HCT116 (cell line): ENCODE data around the gene PARP8. TPM values are rescaled to one million over a fixed set of nuclear protein-coding genes. Genes with fewer than 3 reads are reported as not detected.

Experiments used
- ATAC-seq: fragments of 200-7000 bp; cut with Tn5 transposase; 2 replicates; pipeline ENCODE4 v1.9.1; 2020; ENCODE audit warnings: mild to moderate bottlenecking, moderate library complexity
- BruUV-seq: library from RNA; stranded (reverse); fragments of 400-500 nt; replicated peaks from 2 replicates; lab custom pipeline; 2021; lab: Mats Ljungman, UMichigan
- CTCF ChIA-PET: fragments of 300-600 bp; sonication (Branson Sonifier 250); formaldehyde crosslinking; loops from one replicate; lab custom pipeline; 2021; ENCODE audit warnings: antibody characterized with exemption; lab: Charles Lee
- POLR2A ChIA-PET: fragments of 300-600, 350-600 bp; sonication (Branson Sonifier 250); formaldehyde crosslinking; loops from one replicate; lab custom pipeline; 2021; ENCODE audit warnings: antibody characterized with exemption; lab: Charles Lee
- RAD21 ChIA-PET, 2 experiments: fragments of 300-600 bp; sonication (Branson Sonifier 250); formaldehyde crosslinking; loops; one replicate each; lab custom pipeline; 2023; ENCODE audit warnings: low total read pairs in 2 of 2; ENCODE audit not compliant: uncharacterized antibody in 2 of 2, unreplicated experiment in 2 of 2, low non-redundant PET in 1 of 2; lab: Charles Lee
- DNase-seq: peaks from one replicate; pipeline ENCODE4 v3.0.0-alpha.2; 2010; ENCODE audit warnings: low read depth, low spot score
- H2AFZ ChIP-seq: fragments of 200-600 bp; shearing (Covaris generic), sonication (generic); 2 replicates; pipeline ENCODE4 v1.6.1; 2017; ENCODE audit warnings: low read depth, mixed run types, mixed read lengths, antibody characterized with exemption, low read length; ENCODE audit not compliant: poor library complexity, severe bottlenecking
- H3K27ac ChIP-seq: 2 replicates; pipeline ENCODE4 v1.5.1; 2012; ENCODE audit warnings: low read depth, low read length
- H3K27me3 ChIP-seq: fragments of 200-600 bp; sonication (generic); 2 replicates; pipeline ENCODE4 v1.6.1; 2016; ENCODE audit warnings: mixed run types, low read length, mixed read lengths; ENCODE audit not compliant: insufficient read depth
- H3K36me3 ChIP-seq, 2 experiments: fragments of 200-500 bp in 1 of 2; fragments of 200-600 bp in 1 of 2; sonication (Bioruptor generic) in 1 of 2; sonication (generic) in 1 of 2; 2 replicates each; pipeline versions ENCODE4 v1.5.1 to v1.6.1; 2014 to 2016; ENCODE audit warnings: low read length in 2 of 2, inconsistent platforms in 1 of 2, mixed read lengths in 1 of 2, mixed run types in 1 of 2; ENCODE audit not compliant: insufficient read depth in 2 of 2, control insufficient read depth in 1 of 2
- H3K4me1 ChIP-seq, 2 experiments: fragments of 200-600 bp in 1 of 2; sonication (generic) in 1 of 2; 2 replicates each; pipeline versions ENCODE4 v1.5.1 to v1.6.1; 2012 to 2017; ENCODE audit warnings: low read length in 2 of 2, inconsistent platforms in 1 of 2, mild to moderate bottlenecking in 1 of 2, mixed read lengths in 1 of 2, mixed run types in 1 of 2, moderate library complexity in 1 of 2; ENCODE audit not compliant: insufficient read depth in 2 of 2, control insufficient read depth in 1 of 2
- H3K4me2 ChIP-seq: fragments of 200-600 bp; sonication (generic); 2 replicates; pipeline ENCODE4 v1.6.1; 2017; ENCODE audit warnings: mixed run types, low read length, mixed read lengths
- H3K4me3 ChIP-seq, 2 experiments: fragments of 200-600 bp in 1 of 2; sonication (generic) in 1 of 2; replicated peaks in 1 of 2; 2 replicates each; pipeline ENCODE4 v1.5.1; 2011 to 2016; ENCODE audit warnings: low read length in 2 of 2, control low read depth in 1 of 2, low read depth in 1 of 2, mild to moderate bottlenecking in 1 of 2, mixed read lengths in 1 of 2, mixed run types in 1 of 2
- H3K79me2 ChIP-seq: fragments of 200-600 bp; sonication (generic); 2 replicates; pipeline ENCODE4 v1.6.1; 2017; ENCODE audit warnings: mild to moderate bottlenecking, mixed run types, low read length, moderate library complexity, mixed read lengths; ENCODE audit not compliant: insufficient read depth
- H3K9ac ChIP-seq: fragments of 200-600 bp; sonication (generic); 2 replicates; pipeline ENCODE4 v1.6.1; 2016; ENCODE audit warnings: low read length, mixed read lengths
- H3K9me2 ChIP-seq: fragments of 200-600 bp; sonication (generic), shearing (Covaris generic); 2 replicates; pipeline ENCODE4 v1.6.1; 2017; ENCODE audit warnings: mixed run types, mild to moderate bottlenecking, moderate library complexity; ENCODE audit not compliant: insufficient read depth
- H3K9me3 ChIP-seq, 2 experiments: fragments of 200-500 bp in 1 of 2; fragments of 200-600 bp in 1 of 2; sonication (Bioruptor generic) in 1 of 2; sonication (generic) in 1 of 2; 2 replicates each; pipeline ENCODE4 v1.6.1; 2014 to 2017; ENCODE audit warnings: low read length in 2 of 2, mixed read lengths in 2 of 2, inconsistent platforms in 1 of 2, low read depth in 1 of 2, mild to moderate bottlenecking in 1 of 2, mixed run types in 1 of 2, moderate library complexity in 1 of 2; ENCODE audit not compliant: control insufficient read depth in 1 of 2, insufficient read depth in 1 of 2
- H4K20me1 ChIP-seq: fragments of 200-600 bp; sonication (generic), shearing (Covaris generic); 2 replicates; pipeline ENCODE4 v1.6.1; 2017; ENCODE audit warnings: mixed run types, mild to moderate bottlenecking, moderate library complexity; ENCODE audit not compliant: insufficient read depth
- CBX3 ChIP-seq: IDR thresholded peaks from 2 replicates; pipeline ENCODE4 v1.6.1; 2012; ENCODE audit warnings: low read depth
- CEBPB ChIP-seq: IDR thresholded peaks from 2 replicates; pipeline ENCODE4 v1.6.1; 2012; ENCODE audit warnings: low read depth
- EGR1 ChIP-seq: IDR thresholded peaks from 2 replicates; pipeline ENCODE4 v1.6.1; 2012; ENCODE audit warnings: low read depth
- ELF1 ChIP-seq: IDR thresholded peaks from 2 replicates; pipeline ENCODE4 v1.6.1; 2012; ENCODE audit warnings: low read depth, borderline replicate concordance
- EZH2phosphoT487 ChIP-seq: fragments of 200-600 bp; IDR thresholded peaks from 2 replicates; pipeline ENCODE4 v1.6.1; 2018; ENCODE audit warnings: antibody characterized with exemption, borderline replicate concordance
- FOSL1 ChIP-seq: IDR thresholded peaks from 2 replicates; pipeline ENCODE4 v1.6.1; 2012; ENCODE audit warnings: low read depth
- JUND ChIP-seq: IDR thresholded peaks from 2 replicates; pipeline ENCODE4 v1.6.1; 2012
- POLR2A ChIP-seq: IDR thresholded peaks from 2 replicates; pipeline ENCODE4 v1.7.0; 2011; ENCODE audit warnings: borderline replicate concordance; ENCODE audit not compliant: insufficient read depth, insufficient read length; ENCODE audit errors: extremely low read depth
- POLR2AphosphoS5 ChIP-seq: IDR thresholded peaks from 2 replicates; pipeline ENCODE4 v1.6.1; 2011; ENCODE audit warnings: mild to moderate bottlenecking, low read depth, low read length, moderate library complexity
- SIN3A ChIP-seq: IDR thresholded peaks from 2 replicates; pipeline ENCODE4 v1.6.1; 2012; ENCODE audit warnings: low read depth
- SRF ChIP-seq: IDR thresholded peaks from 2 replicates; pipeline ENCODE4 v1.6.1; 2012; ENCODE audit warnings: low read depth
- TCF7L2 ChIP-seq: IDR thresholded peaks from 2 replicates; pipeline ENCODE4 v1.7.0; 2011; ENCODE audit warnings: borderline replicate concordance, inconsistent platforms; ENCODE audit not compliant: insufficient read depth, insufficient read length; ENCODE audit errors: extremely low read depth
- intact Hi-C: fragments of 100-400 bp; cut with micrococcal nuclease; formaldehyde crosslinking; loops from 2 replicates; pipeline ENCODE4 v1.10.0; 2022
- total RNA-seq: library from RNA; stranded (reverse); gene quantifications from one replicate; pipeline ENCODE4 v1.2.1, GENCODE V29; 2021; ENCODE audit not compliant: unreplicated experiment
- TF ChIP-seq, protein P1 (sequence below): IDR thresholded peaks from 2 replicates; pipeline ENCODE4 v1.6.1; 2011; ENCODE audit warnings: mild to moderate bottlenecking, low read length, moderate library complexity; ENCODE audit not compliant: insufficient replicate concordance; ENCODE audit errors: extremely low read depth
- TF ChIP-seq, protein P2 (sequence below): IDR thresholded peaks from 2 replicates; pipeline ENCODE4 v1.6.1; 2012; ENCODE audit warnings: low read depth
- TF ChIP-seq, protein P3 (sequence below): IDR thresholded peaks from 2 replicates; pipeline ENCODE4 v1.6.1; 2012

Gene PARP8
- total RNA-seq, 1 experiment from 2014 or later: 19.0 TPM

DNA sequence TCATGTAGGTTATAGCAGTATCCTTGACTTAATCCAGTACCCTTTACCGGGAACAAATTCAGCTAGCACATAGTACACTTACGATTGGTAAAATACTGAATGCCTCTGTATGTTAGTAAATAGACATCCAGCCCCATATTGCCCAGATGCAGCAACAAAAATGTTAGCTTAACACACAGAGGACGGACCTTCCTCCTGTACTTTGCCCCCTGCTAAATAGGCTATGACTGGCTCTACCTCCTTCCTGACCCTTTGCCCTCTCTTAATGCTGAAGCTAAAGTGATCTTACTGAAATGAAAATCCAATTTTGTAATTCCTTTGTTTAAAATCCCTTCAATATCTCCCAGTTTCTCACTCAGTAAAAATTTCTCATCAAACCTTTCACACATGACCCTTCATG, 183.1 kb downstream of the PARP8 start:
- ATAC-seq: no peak
- CTCF ChIA-PET: no interaction called here

More for the DNA sequence above, 183.1 kb downstream of the PARP8 start:
- Histone ChIP-seq H3K79me2 (no peaks in the 10 kb centered on the region), H3K9me2 (no peaks in the 10 kb centered on the region), H4K20me1 (no peaks in the 10 kb centered on the region), H3K4me2 (no peak overlapping the region), H3K9me3 (no peaks in the 10 kb centered on the region), H2AFZ (no peak overlapping the region), H3K27ac (no peak overlapping the region), H3K4me1 (no peaks in the 10 kb centered on the region), H3K9ac (no peak overlapping the region), H3K36me3 (no peaks in the 10 kb centered on the region), H3K27me3 (no peaks in the 10 kb centered on the region), H3K4me3 (no peak overlapping the region)
- no TSS peak for BruUV-seq
- ChIA-PET RAD21 (no interaction called here), POLR2A (no interaction called here)
- intact Hi-C loops: no loop called here
- no peak for DNase-seq
- no peak for TF ChIP-seq FOSL1
- TF ChIP-seq, protein P1, sequence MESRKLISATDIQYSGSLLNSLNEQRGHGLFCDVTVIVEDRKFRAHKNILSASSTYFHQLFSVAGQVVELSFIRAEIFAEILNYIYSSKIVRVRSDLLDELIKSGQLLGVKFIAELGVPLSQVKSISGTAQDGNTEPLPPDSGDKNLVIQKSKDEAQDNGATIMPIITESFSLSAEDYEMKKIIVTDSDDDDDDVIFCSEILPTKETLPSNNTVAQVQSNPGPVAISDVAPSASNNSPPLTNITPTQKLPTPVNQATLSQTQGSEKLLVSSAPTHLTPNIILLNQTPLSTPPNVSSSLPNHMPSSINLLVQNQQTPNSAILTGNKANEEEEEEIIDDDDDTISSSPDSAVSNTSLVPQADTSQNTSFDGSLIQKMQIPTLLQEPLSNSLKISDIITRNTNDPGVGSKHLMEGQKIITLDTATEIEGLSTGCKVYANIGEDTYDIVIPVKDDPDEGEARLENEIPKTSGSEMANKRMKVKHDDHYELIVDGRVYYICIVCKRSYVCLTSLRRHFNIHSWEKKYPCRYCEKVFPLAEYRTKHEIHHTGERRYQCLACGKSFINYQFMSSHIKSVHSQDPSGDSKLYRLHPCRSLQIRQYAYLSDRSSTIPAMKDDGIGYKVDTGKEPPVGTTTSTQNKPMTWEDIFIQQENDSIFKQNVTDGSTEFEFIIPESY: no peak
- TF ChIP-seq, protein P2, sequence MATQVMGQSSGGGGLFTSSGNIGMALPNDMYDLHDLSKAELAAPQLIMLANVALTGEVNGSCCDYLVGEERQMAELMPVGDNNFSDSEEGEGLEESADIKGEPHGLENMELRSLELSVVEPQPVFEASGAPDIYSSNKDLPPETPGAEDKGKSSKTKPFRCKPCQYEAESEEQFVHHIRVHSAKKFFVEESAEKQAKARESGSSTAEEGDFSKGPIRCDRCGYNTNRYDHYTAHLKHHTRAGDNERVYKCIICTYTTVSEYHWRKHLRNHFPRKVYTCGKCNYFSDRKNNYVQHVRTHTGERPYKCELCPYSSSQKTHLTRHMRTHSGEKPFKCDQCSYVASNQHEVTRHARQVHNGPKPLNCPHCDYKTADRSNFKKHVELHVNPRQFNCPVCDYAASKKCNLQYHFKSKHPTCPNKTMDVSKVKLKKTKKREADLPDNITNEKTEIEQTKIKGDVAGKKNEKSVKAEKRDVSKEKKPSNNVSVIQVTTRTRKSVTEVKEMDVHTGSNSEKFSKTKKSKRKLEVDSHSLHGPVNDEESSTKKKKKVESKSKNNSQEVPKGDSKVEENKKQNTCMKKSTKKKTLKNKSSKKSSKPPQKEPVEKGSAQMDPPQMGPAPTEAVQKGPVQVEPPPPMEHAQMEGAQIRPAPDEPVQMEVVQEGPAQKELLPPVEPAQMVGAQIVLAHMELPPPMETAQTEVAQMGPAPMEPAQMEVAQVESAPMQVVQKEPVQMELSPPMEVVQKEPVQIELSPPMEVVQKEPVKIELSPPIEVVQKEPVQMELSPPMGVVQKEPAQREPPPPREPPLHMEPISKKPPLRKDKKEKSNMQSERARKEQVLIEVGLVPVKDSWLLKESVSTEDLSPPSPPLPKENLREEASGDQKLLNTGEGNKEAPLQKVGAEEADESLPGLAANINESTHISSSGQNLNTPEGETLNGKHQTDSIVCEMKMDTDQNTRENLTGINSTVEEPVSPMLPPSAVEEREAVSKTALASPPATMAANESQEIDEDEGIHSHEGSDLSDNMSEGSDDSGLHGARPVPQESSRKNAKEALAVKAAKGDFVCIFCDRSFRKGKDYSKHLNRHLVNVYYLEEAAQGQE: no peak
- TF ChIP-seq ELF1: no peak
- TF ChIP-seq CEBPB: no peak
- TF ChIP-seq SRF: no peak
- no peak for TF ChIP-seq POLR2AphosphoS5
- TF ChIP-seq CBX3: no peak
- TF ChIP-seq JUND: no peak
- TF ChIP-seq, protein P3, sequence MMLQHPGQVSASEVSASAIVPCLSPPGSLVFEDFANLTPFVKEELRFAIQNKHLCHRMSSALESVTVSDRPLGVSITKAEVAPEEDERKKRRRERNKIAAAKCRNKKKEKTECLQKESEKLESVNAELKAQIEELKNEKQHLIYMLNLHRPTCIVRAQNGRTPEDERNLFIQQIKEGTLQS: no peak
- TF ChIP-seq SIN3A: no peak
- TF ChIP-seq TCF7L2: no peak
- no peak for TF ChIP-seq EGR1
- no peak for TF ChIP-seq POLR2A
- no peak for TF ChIP-seq EZH2phosphoT487
